Gastrocnemius medialis (tissue), 4 donors: ENCODE results near the gene ATP6AP1. TPM values are rescaled to one million over a fixed set of nuclear protein-coding genes. Genes with fewer than 3 reads are reported as not detected.

ENCODE experiments used
- ATAC-seq, 2 donors: fragments of 150-250 bp; one replicate each; pipeline ENCODE4 v1.9.1; 2016
- DNase-seq, 2 donors: peaks; one replicate each; pipeline ENCODE4 v3.0.0-alpha.2; 2019
- H3K27ac ChIP-seq, 4 donors: fragments of 200-600 bp; sonication (generic); 1 replicate in 1 of 4; 2 replicates in 3 of 4; pipeline ENCODE4 v1.5.1; 2016 to 2018; ENCODE audit warnings: mild to moderate bottlenecking in 2 of 4, moderate library complexity in 1 of 4
- H3K27me3 ChIP-seq, 3 donors: fragments of 200-600 bp; sonication (generic) in 2 of 3; 1 replicate in 1 of 3; 2 replicates in 2 of 3; pipeline versions ENCODE4 v1.5.1 to v1.6.0; 2016 to 2019; ENCODE audit warnings: mild to moderate bottlenecking in 1 of 3, moderate library complexity in 1 of 3
- H3K36me3 ChIP-seq, 2 donors: fragments of 200-600 bp; sonication (generic) in 1 of 2; one replicate each; pipeline ENCODE4 v1.5.1; 2017 to 2018
- H3K4me1 ChIP-seq, 2 donors: fragments of 200-600 bp; sonication (generic) in 1 of 2; one replicate each; pipeline ENCODE4 v1.5.1; 2016 to 2017; ENCODE audit warnings: mild to moderate bottlenecking in 2 of 2
- H3K4me3 ChIP-seq, 4 donors: fragments of 200-600 bp; sonication (generic) in 3 of 4; 1 replicate in 1 of 4; 2 replicates in 3 of 4; pipeline ENCODE4 v1.5.1; 2016 to 2019; ENCODE audit warnings: mild to moderate bottlenecking in 2 of 4
- H3K9me3 ChIP-seq, 3 donors: fragments of 200-600 bp; sonication (generic) in 2 of 3; 1 replicate in 1 of 3; 2 replicates in 2 of 3; pipeline ENCODE4 v1.5.1; 2016 to 2019
- CTCF ChIP-seq, 5 experiments: fragments of 450-650 bp in 3 of 5; fragments of 200-600 bp in 2 of 5; sonication (generic) in 2 of 5; IDR thresholded peaks in 4 of 5; conservative IDR thresholded peaks in 1 of 5; 1 replicate in 4 of 5; 2 replicates in 1 of 5; pipeline ENCODE4 v1.5.1; 2016 to 2019; ENCODE audit warnings: antibody characterized with exemption in 5 of 5, mild to moderate bottlenecking in 3 of 5, moderate library complexity in 3 of 5
- POLR2A ChIP-seq, 2 donors: fragments of 450-650 bp; IDR thresholded peaks; one replicate each; pipeline ENCODE4 v1.6.1; 2017; ENCODE audit warnings: antibody characterized with exemption in 2 of 2, mild to moderate bottlenecking in 2 of 2, moderate library complexity in 2 of 2
- in situ Hi-C, 4 donors: fragments of 200-750 bp; cut with MboI; loops; one replicate each; pipeline versions ENCODE4 v1.15.0 to v1.8.0; 2017; ENCODE audit warnings: low sequenced_read_pairs in 4 of 4
- intact Hi-C: fragments of 100-400 bp; cut with DNase I; formaldehyde crosslinking; loops from one replicate; pipeline ENCODE4 v1.15.1; 2023; ENCODE audit warnings: low total_unique reads
- total RNA-seq, 4 donors: library from RNA; depleted of rRNA; stranded (reverse); fragments of >200 nt; gene quantifications; one replicate each; pipeline versions ENCODE4 v1.1.0 to v1.2.3, GENCODE V29; 2016

ATP6AP1 gene
- total RNA-seq, 4 donors from 2014 or later, result 16.7 to 37.8 (median 26.2) TPM

GRCh38 chrX:154403858-154404257 lies 24.6 kb upstream of the ATP6AP1 start:
- Histone ChIP-seq H3K4me3 (no peak overlapping the region), H3K9me3 (no peaks in the 10 kb centered on the region), H3K27me3 (no peaks in the 10 kb centered on the region), H3K36me3 (peaks cover 0 to 14% of the 10 kb centered on the region in 2 donors), H3K27ac (no peak overlapping the region), H3K4me1 (peaks cover 16 to 26% of the 10 kb centered on the region in 2 donors)
- in situ Hi-C loops (loop anchor here in 2 of 4 donors (25.0 kb wide), 1 partner anchor 133 kb away; the partner anchor contains the start of genes G6PD (in 2 of the 2) and IKBKG (in 2 of the 2)), intact Hi-C loops (no loop called here)
- ATAC-seq (no peak), DNase-seq (no peak)
- TF ChIP-seq CTCF (IDR thresholded peaks at IDR 0.05 in 4 of 5, conservative IDR thresholded peaks at IDR 0.05 in 1 of 5), result no peak
- TF ChIP-seq POLR2A (IDR thresholded peaks at IDR 0.05), result no peak

GRCh38 chrX:154404625-154405192 lies 23.8 kb upstream of the ATP6AP1 start:
- no peak for ATAC-seq
- Histone ChIP-seq H3K36me3 (peaks cover 0 to 5% of the 10 kb centered on the region in 2 donors), H3K9me3 (no peaks in the 10 kb centered on the region), H3K27ac (no peak overlapping the region), H3K4me3 (no peak overlapping the region), H3K27me3 (no peaks in the 10 kb centered on the region), H3K4me1 (peaks cover 13 to 20% of the 10 kb centered on the region in 2 donors)
- intact Hi-C loops, result no loop called here
- in situ Hi-C loops, result loop anchor here in 2 of 4 donors (25.0 kb wide), 1 partner anchor 133 kb away; the partner anchor contains the start of genes G6PD (in 2 of the 2) and IKBKG (in 2 of the 2)
- DNase-seq, result no peak
- TF ChIP-seq CTCF (IDR thresholded peaks at IDR 0.05 in 4 of 5, conservative IDR thresholded peaks at IDR 0.05 in 1 of 5), result no peak
- TF ChIP-seq POLR2A (IDR thresholded peaks at IDR 0.05), result no peak

GRCh38 chrX:154408659-154409221 lies 19.7 kb upstream of the ATP6AP1 start:
- peak overlapping the region; percentile 43 to 57 (median 52) for H3K4me3 ChIP-seq
- ATAC-seq (peak; percentile 66 to 78), DNase-seq (peak; percentile 44 to 70)
- in situ Hi-C loops (loop anchor here in 2 of 4 donors (25.0 kb wide), 1 partner anchor 129 kb away; the partner anchor contains the start of genes G6PD (in 2 of the 2) and IKBKG (in 2 of the 2)), intact Hi-C loops (loop anchor here (1.0 kb wide), 1 partner anchor 10 kb away; the partner anchor contains the start of gene RPL10)
- H3K27ac ChIP-seq, result peak overlapping the region; percentile 91 to 98 (median 98)
- peaks cover 12 to 32% of the 10 kb centered on the region in 2 donors for H3K4me1 ChIP-seq
- no peaks in the 10 kb centered on the region for H3K9me3 ChIP-seq
- no peaks in the 10 kb centered on the region for H3K27me3 ChIP-seq
- no peaks in the 10 kb centered on the region for H3K36me3 ChIP-seq
- TF ChIP-seq CTCF (IDR thresholded peaks at IDR 0.05 in 4 of 5, conservative IDR thresholded peaks at IDR 0.05 in 1 of 5) (no peak), POLR2A (IDR thresholded peaks at IDR 0.05) (peak in 1 of 2 donors; percentile 56)

- Histone ChIP-seq H3K9me3 (no peaks in the 10 kb centered on the region), H3K4me3 (peak within 1 kb of the TSS; percentile 43 to 57 (median 54)), H3K27ac (peak within 1 kb of the TSS; percentile 91 to 98 (median 98)), H3K27me3 (no peaks in the 10 kb centered on the region), H3K36me3 (no peaks in the 10 kb centered on the region), H3K4me1 (peaks cover 12 to 32% of the 10 kb centered on the region in 2 donors)
- no peak for TF ChIP-seq CTCF (IDR thresholded peaks at IDR 0.05 in 4 of 5, conservative IDR thresholded peaks at IDR 0.05 in 1 of 5)
- peak; percentile 21 to 63 for TF ChIP-seq POLR2A (IDR thresholded peaks at IDR 0.05)
- in situ Hi-C loops, result loop anchor here in 2 of 4 donors (25.0 kb wide), 1 partner anchor 128 kb away; the partner anchor contains the start of genes G6PD (in 2 of the 2) and IKBKG (in 2 of the 2)
- ATAC-seq (peak; percentile 60 to 61), DNase-seq (peak; percentile 79 to 93)
- intact Hi-C loops, result no loop called here
Measured at GRCh38 chrX:154409222-154409871, 19.1 kb upstream of the ATP6AP1 start, which contains the start of gene DNASE1L1. DNASE1L1 (minus strand) TSS chrX:154409254; CDS start chrX:154405568, 3,686 bp downstream.
